Esophagus muscularis mucosa (tissue), 4 donors: ENCODE data around the gene ALG12.

Source experiments
- EP300 ChIP-seq: sonication (generic); formaldehyde crosslinking; IDR thresholded peaks from one replicate; pipeline ENCODE4 v1.6.1; 2017; ENCODE audit warnings: antibody characterized with exemption
- POLR2A ChIP-seq: fragments of 450-650 bp; IDR thresholded peaks from one replicate; pipeline ENCODE4 v1.6.1; 2017; ENCODE audit warnings: antibody characterized with exemption, moderate library complexity, mild to moderate bottlenecking, low read depth
- TF ChIP-seq, protein P1 (sequence below), 3 experiments: fragments of 200-600 bp in 2 of 3; fragments of 450-650 bp in 1 of 3; sonication (generic) in 2 of 3; IDR thresholded peaks; one replicate each; pipeline ENCODE4 v1.5.1; 2017 to 2019; ENCODE audit warnings: antibody characterized with exemption in 3 of 3, mild to moderate bottlenecking in 2 of 3, moderate library complexity in 1 of 3

DNA sequence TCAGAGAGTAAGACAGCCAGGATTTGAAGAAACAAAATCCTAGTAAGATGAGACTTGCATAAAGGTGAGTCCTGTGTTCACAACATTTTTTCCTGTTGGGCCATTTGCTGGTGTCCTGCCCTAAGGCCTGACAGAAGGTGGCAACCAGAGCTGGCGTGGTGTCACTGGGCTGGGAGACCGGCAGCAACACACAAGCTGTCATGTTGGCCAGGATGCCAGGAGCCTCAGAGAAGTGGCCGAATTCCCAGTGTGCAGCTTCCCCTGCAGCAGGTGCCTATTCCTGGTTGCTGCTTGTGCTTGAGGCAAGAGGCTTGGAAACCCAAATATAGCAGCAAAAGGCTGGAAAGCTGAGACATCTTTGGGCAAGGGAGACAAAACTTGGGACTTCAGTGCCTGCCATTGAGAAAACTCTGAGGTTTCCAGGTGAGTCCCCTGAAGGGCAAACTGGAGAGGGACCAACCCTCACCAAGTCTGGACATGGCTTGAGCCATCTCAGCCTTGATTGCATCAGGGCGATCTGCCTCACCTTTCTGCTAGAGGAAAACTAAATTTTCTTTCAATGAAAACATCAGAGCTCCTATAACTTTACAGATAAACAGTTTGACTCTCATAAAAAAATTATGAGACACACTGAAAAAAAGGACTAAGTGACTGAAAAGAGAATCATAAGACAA lies 25.9 kb downstream of the ALG12 start:
- TF ChIP-seq POLR2A, result no peak
- TF ChIP-seq, protein P1, sequence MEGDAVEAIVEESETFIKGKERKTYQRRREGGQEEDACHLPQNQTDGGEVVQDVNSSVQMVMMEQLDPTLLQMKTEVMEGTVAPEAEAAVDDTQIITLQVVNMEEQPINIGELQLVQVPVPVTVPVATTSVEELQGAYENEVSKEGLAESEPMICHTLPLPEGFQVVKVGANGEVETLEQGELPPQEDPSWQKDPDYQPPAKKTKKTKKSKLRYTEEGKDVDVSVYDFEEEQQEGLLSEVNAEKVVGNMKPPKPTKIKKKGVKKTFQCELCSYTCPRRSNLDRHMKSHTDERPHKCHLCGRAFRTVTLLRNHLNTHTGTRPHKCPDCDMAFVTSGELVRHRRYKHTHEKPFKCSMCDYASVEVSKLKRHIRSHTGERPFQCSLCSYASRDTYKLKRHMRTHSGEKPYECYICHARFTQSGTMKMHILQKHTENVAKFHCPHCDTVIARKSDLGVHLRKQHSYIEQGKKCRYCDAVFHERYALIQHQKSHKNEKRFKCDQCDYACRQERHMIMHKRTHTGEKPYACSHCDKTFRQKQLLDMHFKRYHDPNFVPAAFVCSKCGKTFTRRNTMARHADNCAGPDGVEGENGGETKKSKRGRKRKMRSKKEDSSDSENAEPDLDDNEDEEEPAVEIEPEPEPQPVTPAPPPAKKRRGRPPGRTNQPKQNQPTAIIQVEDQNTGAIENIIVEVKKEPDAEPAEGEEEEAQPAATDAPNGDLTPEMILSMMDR (IDR thresholded peaks at IDR 0.05), result no peak
- no peak for TF ChIP-seq EP300
